H9 (cell line): ENCODE results near the gene ATOX1. TPM values are rescaled to one million over a fixed set of nuclear protein-coding genes. Genes with fewer than 3 reads are reported as not detected.

Source experiments
- DNase-seq: peaks from one replicate; pipeline ENCODE4 v3.0.0-alpha.2; 2017
- H2AFZ ChIP-seq: one replicate; pipeline ENCODE4 v1.6.1; 2013; ENCODE audit warnings: mild to moderate bottlenecking, low read length, control low read depth, moderate library complexity
- H2AK5ac ChIP-seq: 2 replicates; pipeline ENCODE4 v1.6.1; 2013; ENCODE audit warnings: low read length, control low read depth, mixed read lengths; ENCODE audit not compliant: insufficient read length
- H2BK120ac ChIP-seq: one replicate; pipeline ENCODE4 v1.6.1; 2013; ENCODE audit warnings: low read depth, mild to moderate bottlenecking, low read length, control low read depth, inconsistent platforms; ENCODE audit not compliant: poor library complexity, severe bottlenecking
- H2BK12ac ChIP-seq: 2 replicates; pipeline ENCODE4 v1.6.1; 2013; ENCODE audit warnings: low read length, control low read depth, mixed read lengths, low read depth; ENCODE audit not compliant: insufficient read length
- H2BK15ac ChIP-seq: 2 replicates; pipeline ENCODE4 v1.6.1; 2013; ENCODE audit warnings: low read depth, low read length, control low read depth
- H2BK20ac ChIP-seq: one replicate; pipeline ENCODE4 v1.6.1; 2013; ENCODE audit warnings: low read depth, mild to moderate bottlenecking, low read length, control low read depth, inconsistent platforms; ENCODE audit not compliant: poor library complexity, severe bottlenecking
- H2BK5ac ChIP-seq: 2 replicates; pipeline ENCODE4 v1.6.1; 2013; ENCODE audit warnings: low read length, control low read depth, mixed read lengths; ENCODE audit not compliant: insufficient read length
- H3K14ac ChIP-seq: 2 replicates; pipeline ENCODE4 v1.6.1; 2013; ENCODE audit warnings: low read length, control low read depth; ENCODE audit not compliant: insufficient read depth
- H3K18ac ChIP-seq: 2 replicates; pipeline ENCODE4 v1.6.1; 2013; ENCODE audit warnings: low read depth, mild to moderate bottlenecking, mixed read lengths, low read length, control low read depth; ENCODE audit not compliant: insufficient read length
- H3K23ac ChIP-seq: 2 replicates; pipeline ENCODE4 v1.6.1; 2013; ENCODE audit warnings: low read length, control low read depth, mixed read lengths, low read depth; ENCODE audit not compliant: insufficient read length
- H3K23me2 ChIP-seq: 2 replicates; pipeline ENCODE4 v1.6.1; 2013; ENCODE audit warnings: low read depth, mild to moderate bottlenecking, mixed read lengths, low read length, control low read depth; ENCODE audit not compliant: insufficient read length, poor library complexity, severe bottlenecking
- H3K27ac ChIP-seq: 2 replicates; pipeline ENCODE4 v1.5.1; 2013; ENCODE audit warnings: low read length, control low read depth, mixed read lengths, low read depth; ENCODE audit not compliant: insufficient read length
- H3K27me3 ChIP-seq: 2 replicates; pipeline ENCODE4 v1.6.1; 2013; ENCODE audit warnings: low read length, control low read depth, inconsistent platforms; ENCODE audit not compliant: insufficient read depth
- H3K4ac ChIP-seq: 2 replicates; pipeline ENCODE4 v1.6.1; 2013; ENCODE audit warnings: low read depth, mild to moderate bottlenecking, control low read depth, inconsistent platforms, low read length, moderate library complexity
- H3K4me1 ChIP-seq: 2 replicates; pipeline ENCODE4 v1.6.1; 2013; ENCODE audit warnings: low read length, control low read depth, inconsistent platforms; ENCODE audit not compliant: insufficient read depth
- H3K4me2 ChIP-seq: 2 replicates; pipeline ENCODE4 v1.6.1; 2013; ENCODE audit warnings: low read length, control low read depth, mixed read lengths; ENCODE audit not compliant: insufficient read length, insufficient read depth
- H3K56ac ChIP-seq: 2 replicates; pipeline ENCODE4 v1.6.1; 2013; ENCODE audit warnings: low read depth, mild to moderate bottlenecking, mixed read lengths, low read length, control low read depth; ENCODE audit not compliant: insufficient read length
- H3K79me1 ChIP-seq: 2 replicates; pipeline ENCODE4 v1.6.1; 2013; ENCODE audit warnings: low read depth, mild to moderate bottlenecking, moderate library complexity, low read length, control low read depth, inconsistent platforms; ENCODE audit not compliant: insufficient read depth, poor library complexity, severe bottlenecking
- H3K79me2 ChIP-seq: 2 replicates; pipeline ENCODE4 v1.6.1; 2013; ENCODE audit warnings: low read length, control low read depth, inconsistent platforms; ENCODE audit not compliant: insufficient read depth
- H3K9ac ChIP-seq: 2 replicates; pipeline ENCODE4 v1.6.1; 2013; ENCODE audit warnings: low read length, control low read depth, mixed read lengths; ENCODE audit not compliant: insufficient read length; ENCODE audit errors: extremely low read depth
- H3K9me3 ChIP-seq: one replicate; pipeline ENCODE4 v1.6.1; 2013; ENCODE audit warnings: low read depth, low read length, inconsistent platforms; ENCODE audit not compliant: control insufficient read depth
- H3T11ph ChIP-seq: one replicate; pipeline ENCODE4 v1.6.1; 2013; ENCODE audit warnings: mild to moderate bottlenecking, low read length, control low read depth, inconsistent platforms
- H4K20me1 ChIP-seq: one replicate; pipeline ENCODE4 v1.6.1; 2013; ENCODE audit not compliant: control insufficient read depth, insufficient read length, insufficient read depth
- H4K5ac ChIP-seq: 2 replicates; pipeline ENCODE4 v1.6.1; 2013; ENCODE audit warnings: low read depth, mild to moderate bottlenecking, mixed read lengths, low read length, control low read depth; ENCODE audit not compliant: insufficient read length
- H4K8ac ChIP-seq: replicated peaks from 2 replicates; pipeline ENCODE4 v1.6.1; 2013; ENCODE audit warnings: low read length, control low read depth, mixed read lengths, low read depth; ENCODE audit not compliant: insufficient read length
- H4K91ac ChIP-seq: 2 replicates; pipeline ENCODE4 v1.6.1; 2013; ENCODE audit warnings: low read depth, mild to moderate bottlenecking, moderate library complexity, mixed read lengths, low read length, control low read depth; ENCODE audit not compliant: insufficient read length
- H3K27ac Mint-ChIP-seq, 3 experiments: 2 replicates in 2 of 3; 3 replicates in 1 of 3; pipeline ENCODE4 v1.8.0; 2020 to 2021; ENCODE audit warnings: mixed read lengths in 3 of 3, mild to moderate bottlenecking in 1 of 3, moderate library complexity in 1 of 3
- H3K27me3 Mint-ChIP-seq: 2 replicates; pipeline ENCODE4 v1.8.0; 2021; ENCODE audit warnings: low read depth, mild to moderate bottlenecking, moderate library complexity, mixed read lengths
- H3K36me3 Mint-ChIP-seq, 3 experiments: 2 replicates in 2 of 3; 3 replicates in 1 of 3; pipeline ENCODE4 v1.8.0; 2020 to 2021; ENCODE audit warnings: low read depth in 3 of 3, mixed read lengths in 3 of 3; ENCODE audit not compliant: insufficient read depth in 1 of 3
- H3K4me1 Mint-ChIP-seq, 2 experiments: 2 replicates each; pipeline ENCODE4 v1.8.0; 2020; ENCODE audit warnings: mixed read lengths in 2 of 2
- H3K4me3 Mint-ChIP-seq, 2 experiments: 2 replicates in 1 of 2; 3 replicates in 1 of 2; pipeline ENCODE4 v1.8.0; 2020 to 2021; ENCODE audit warnings: mild to moderate bottlenecking in 2 of 2, mixed read lengths in 2 of 2, moderate library complexity in 1 of 2
- H3K9me3 Mint-ChIP-seq, 2 experiments: 2 replicates in 1 of 2; 3 replicates in 1 of 2; pipeline ENCODE4 v1.8.0; 2020; ENCODE audit warnings: mild to moderate bottlenecking in 2 of 2, mixed read lengths in 2 of 2, moderate library complexity in 1 of 2
- CTCF ChIP-seq: fragments of 200-600 bp; sonication (generic); conservative IDR thresholded peaks from 3 replicates; pipeline ENCODE4 v1.8.0; 2021; ENCODE audit warnings: antibody characterized with exemption, mild to moderate bottlenecking
- total RNA-seq: library from RNA; stranded (reverse); gene quantifications from 2 replicates; pipeline ENCODE4 v1.2.1, GENCODE V29; 2021

The ATOX1 gene
- total RNA-seq, 1 experiment from 2014 or later: 75.0 TPM

- H3K9me3 Mint-ChIP-seq: peaks cover 0 to 4% of the 10 kb centered on the region in 2 experiments; a peak in 4 of 5 replicates
- Histone ChIP-seq H2BK12ac (no peak overlapping the region), H3K4me2 (no peak overlapping the region), H4K5ac (no peak overlapping the region), H4K91ac (no peak overlapping the region), H3K79me1 (no peaks in the 10 kb centered on the region), H3K4me1 (peaks cover 7% of the 10 kb centered on the region), H3K27me3 (no peaks in the 10 kb centered on the region), H3K56ac (no peak overlapping the region), H3K18ac (no peak overlapping the region), H4K8ac (no peak overlapping the region), H2BK20ac (no peak overlapping the region), H4K20me1 (no peaks in the 10 kb centered on the region), H3K4ac (no peak overlapping the region), H2BK15ac (no peak overlapping the region), H3T11ph (no peak overlapping the region), H2BK120ac (no peak overlapping the region), H3K23me2 (no peaks in the 10 kb centered on the region), H3K79me2 (no peaks in the 10 kb centered on the region), H3K9me3 (no peaks in the 10 kb centered on the region), H3K23ac (no peak overlapping the region), H3K9ac (no peak overlapping the region), H3K14ac (no peak overlapping the region), H2AK5ac (no peak overlapping the region), H3K27ac (no peak overlapping the region), H2AFZ (no peak overlapping the region), H2BK5ac (no peak overlapping the region)
- no peak overlapping the region for H3K27ac Mint-ChIP-seq
- peaks cover 1% of the 10 kb centered on the region for H3K27me3 Mint-ChIP-seq
- H3K36me3 Mint-ChIP-seq: peaks cover 0 to 5% (median 0%) of the 10 kb centered on the region in 3 experiments; a peak in 2 of 7 replicates
- H3K4me1 Mint-ChIP-seq: peaks cover 15 to 23% of the 10 kb centered on the region in 2 experiments
- no peak overlapping the region for H3K4me3 Mint-ChIP-seq
- DNase-seq: no peak
- TF ChIP-seq CTCF: no peak
Observed at GRCh38 chr5:151722546-151722945, 35.9 kb downstream of the ATOX1 start.
